ENCODE data around the gene PMM2.
"Not testable (repeated sequence)": the region's sequence is repeated elsewhere in the genome, so short reads cannot be mapped to it uniquely, and the experiment has no call there.

The PMM2 gene

GRCh38 chr16:8801701-8802100, 4.1 kb downstream of the PMM2 start:
- no peak overlapping the region for H3K4me3 ChIP-seq (ENCODE audit: control insufficient read depth, low read depth, low read length)
- TF ChIP-seq CTCF (IDR thresholded peaks at IDR 0.05; ENCODE audit: control insufficient read depth, insufficient read depth, low read depth, low read length, missing control alignments), result no peak
- no peak for DNase-seq (ENCODE audit: low read depth)

DNA sequence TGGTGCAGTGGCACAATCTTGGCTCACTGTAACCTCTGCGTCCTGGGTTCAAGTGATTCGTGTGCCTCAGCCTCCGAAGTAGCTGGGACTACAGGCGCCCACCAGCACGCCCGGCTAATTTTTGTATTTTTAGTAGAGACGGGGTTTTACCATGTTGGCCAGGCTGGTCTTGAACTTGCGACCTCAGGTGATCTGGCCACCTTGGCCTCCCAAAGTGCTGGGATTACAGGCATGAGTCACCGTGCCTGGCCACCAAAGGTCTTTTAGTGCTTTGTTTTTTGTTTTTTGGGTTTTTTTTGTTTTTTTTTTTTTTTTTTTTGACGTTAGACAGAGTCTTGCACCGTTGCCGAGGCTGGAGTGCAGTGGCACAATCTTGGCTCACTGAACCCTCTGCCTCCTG, 6.1 kb downstream of the PMM2 start:
- DNase-seq (ENCODE audit: low read depth); H3K4me3 ChIP-seq (ENCODE audit: control insufficient read depth, low read depth, low read length): not testable (repeated sequence)

- no peak for TF ChIP-seq CTCF (IDR thresholded peaks at IDR 0.05; ENCODE audit: control insufficient read depth, insufficient read depth, low read depth, low read length, missing control alignments)
- DNase-seq (ENCODE audit: low read depth), result no peak
- no peak overlapping the region for H3K4me3 ChIP-seq (ENCODE audit: control insufficient read depth, low read depth, low read length)
Measured at GRCh38 chr16:8804313-8804712, 6.7 kb downstream of the PMM2 start.

GRCh38 chr16:8806272-8806983, 8.8 kb downstream of the PMM2 start:
- no peak overlapping the region for H3K4me3 ChIP-seq (ENCODE audit: control insufficient read depth, low read depth, low read length)
- no peak for TF ChIP-seq CTCF (IDR thresholded peaks at IDR 0.05; ENCODE audit: control insufficient read depth, insufficient read depth, low read depth, low read length, missing control alignments)
- DNase-seq (ENCODE audit: low read depth), result no peak

GRCh38 chr16:8807189-8807588, 9.6 kb downstream of the PMM2 start:
- no peak overlapping the region for H3K4me3 ChIP-seq (ENCODE audit: control insufficient read depth, low read depth, low read length)
- DNase-seq (ENCODE audit: low read depth), result no peak
- TF ChIP-seq CTCF (IDR thresholded peaks at IDR 0.05; ENCODE audit: control insufficient read depth, insufficient read depth, low read depth, low read length, missing control alignments), result no peak

DNA sequence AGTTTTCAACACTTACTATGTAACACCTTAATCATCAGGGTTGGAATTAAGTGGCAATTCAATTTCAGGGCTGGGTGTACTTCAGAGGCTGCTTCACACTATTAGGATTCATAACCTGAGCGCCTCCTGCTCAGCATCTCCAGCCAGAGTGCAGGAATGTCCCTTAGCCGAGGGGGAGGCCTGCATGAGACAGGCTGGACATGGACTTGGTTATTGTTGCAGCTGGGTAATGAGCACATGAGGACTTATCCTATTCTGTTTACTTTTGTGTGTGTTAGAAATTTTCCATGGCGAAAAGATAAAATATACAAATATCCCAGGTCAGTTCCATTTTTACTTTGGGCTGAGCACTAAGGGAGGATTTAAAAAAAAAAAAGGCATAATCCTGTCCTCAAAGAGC, 10.4 kb downstream of the PMM2 start:
- TF ChIP-seq CTCF (IDR thresholded peaks at IDR 0.05; ENCODE audit: control insufficient read depth, insufficient read depth, low read depth, low read length, missing control alignments), result no peak
- H3K4me3 ChIP-seq (ENCODE audit: control insufficient read depth, low read depth, low read length), result no peak overlapping the region
- DNase-seq (ENCODE audit: low read depth), result no peak

GRCh38 chr16:8808613-8809353, 11.1 kb downstream of the PMM2 start:
- DNase-seq (ENCODE audit: low read depth), result no peak
- TF ChIP-seq CTCF (IDR thresholded peaks at IDR 0.05; ENCODE audit: control insufficient read depth, insufficient read depth, low read depth, low read length, missing control alignments), result no peak
- H3K4me3 ChIP-seq (ENCODE audit: control insufficient read depth, low read depth, low read length), result no peak overlapping the region
